ENCODE results near the gene DDX23. TPM values are rescaled to one million over a fixed set of nuclear protein-coding genes. Genes with fewer than 3 reads are reported as not detected.

The DDX23 gene
- total RNA-seq, 1 experiment from 2014 or later: 102 TPM

GRCh38 chr12:48823281-48823680 is 28.7 kb downstream of the DDX23 start:
- Histone ChIP-seq H3K36me3 (ENCODE audit: low read depth, low read length) (no peaks in the 10 kb centered on the region), H4K20me1 (ENCODE audit: low read length) (no peaks in the 10 kb centered on the region), H3K27ac (ENCODE audit: low read length) (no peak overlapping the region), H3K79me2 (ENCODE audit: low read length) (no peaks in the 10 kb centered on the region), H3K27me3 (ENCODE audit: low read length) (no peaks in the 10 kb centered on the region), H3K4me3 (ENCODE audit: low read length) (no peak overlapping the region), H3F3A (ENCODE audit: low read length, unreplicated experiment) (no peaks in the 10 kb centered on the region), H3K4me1 (ENCODE audit: insufficient read depth, low read length) (no peaks in the 10 kb centered on the region), H3K9me3 (ENCODE audit: low read length) (no peaks in the 10 kb centered on the region), H2AFZ (ENCODE audit: low read length) (no peak overlapping the region), H3K4me2 (ENCODE audit: low read length) (no peak overlapping the region), H3K9ac (ENCODE audit: low read length) (no peak overlapping the region), H3K9me2 (replicated peaks; ENCODE audit: low read length) (no peaks in the 10 kb centered on the region)
- TF ChIP-seq EZH2phosphoT487 (IDR thresholded peaks at IDR 0.05; ENCODE audit: borderline replicate concordance, low read length) (no peak), CTCF (conservative IDR thresholded peaks at IDR 0.05; ENCODE audit: low read depth, low read length) (no peak), EZH2 (IDR thresholded peaks at IDR 0.05; ENCODE audit: low read length, unreplicated experiment) (no peak)
- ChIA-PET POLR2A (ENCODE audit: unreplicated experiment) (no interaction called here), CTCF (no interaction called here)
- intact Hi-C loops (cut with micrococcal nuclease): no loop called here
- ATAC-seq (no peak), DNase-seq (no peak)
- BruUV-seq (replicated peaks): no TSS peak

GRCh38 chr12:48822711-48823110 is 29.3 kb downstream of the DDX23 start:
- no peak overlapping the region for H3K4me2 ChIP-seq (ENCODE audit: low read length)
- no peaks in the 10 kb centered on the region for H3F3A ChIP-seq (ENCODE audit: low read length, unreplicated experiment)
- no peak for ATAC-seq
- no peaks in the 10 kb centered on the region for H3K4me1 ChIP-seq (ENCODE audit: insufficient read depth, low read length)
- intact Hi-C loops (cut with micrococcal nuclease): no loop called here
- ChIA-PET CTCF (no interaction called here), POLR2A (ENCODE audit: unreplicated experiment) (no interaction called here)
- H3K27ac ChIP-seq (ENCODE audit: low read length): no peak overlapping the region
- H3K4me3 ChIP-seq (ENCODE audit: low read length): no peak overlapping the region
- no peak overlapping the region for H2AFZ ChIP-seq (ENCODE audit: low read length)
- no peak for DNase-seq
- H3K36me3 ChIP-seq (ENCODE audit: low read depth, low read length): no peaks in the 10 kb centered on the region
- no peak overlapping the region for H3K9ac ChIP-seq (ENCODE audit: low read length)
- H3K9me3 ChIP-seq (ENCODE audit: low read length): no peaks in the 10 kb centered on the region
- H3K9me2 ChIP-seq (replicated peaks; ENCODE audit: low read length): no peaks in the 10 kb centered on the region
- no peaks in the 10 kb centered on the region for H3K79me2 ChIP-seq (ENCODE audit: low read length)
- BruUV-seq (replicated peaks): no TSS peak
- H4K20me1 ChIP-seq (ENCODE audit: low read length): no peaks in the 10 kb centered on the region
- TF ChIP-seq CTCF (conservative IDR thresholded peaks at IDR 0.05; ENCODE audit: low read depth, low read length): no peak
- no peak for TF ChIP-seq EZH2phosphoT487 (IDR thresholded peaks at IDR 0.05; ENCODE audit: borderline replicate concordance, low read length)
- no peak for TF ChIP-seq EZH2 (IDR thresholded peaks at IDR 0.05; ENCODE audit: low read length, unreplicated experiment)
- H3K27me3 ChIP-seq (ENCODE audit: low read length): no peaks in the 10 kb centered on the region

- POLR2A ChIA-PET (ENCODE audit: unreplicated experiment): no interaction called here
- Histone ChIP-seq H3F3A (ENCODE audit: low read length, unreplicated experiment) (no peaks in the 10 kb centered on the region), H3K4me1 (ENCODE audit: insufficient read depth, low read length) (no peaks in the 10 kb centered on the region), H3K9ac (ENCODE audit: low read length) (no peak overlapping the region), H3K27ac (ENCODE audit: low read length) (no peak overlapping the region), H3K9me2 (replicated peaks; ENCODE audit: low read length) (no peaks in the 10 kb centered on the region), H3K9me3 (ENCODE audit: low read length) (no peaks in the 10 kb centered on the region), H3K36me3 (ENCODE audit: low read depth, low read length) (no peaks in the 10 kb centered on the region), H4K20me1 (ENCODE audit: low read length) (no peaks in the 10 kb centered on the region), H3K4me2 (ENCODE audit: low read length) (no peak overlapping the region), H2AFZ (ENCODE audit: low read length) (no peak overlapping the region), H3K27me3 (ENCODE audit: low read length) (no peaks in the 10 kb centered on the region), H3K79me2 (ENCODE audit: low read length) (no peaks in the 10 kb centered on the region), H3K4me3 (ENCODE audit: low read length) (no peak overlapping the region)
- CTCF ChIA-PET: no interaction called here
- ATAC-seq (no peak), DNase-seq (no peak)
- intact Hi-C loops (cut with micrococcal nuclease): no loop called here
- no peak for TF ChIP-seq CTCF (conservative IDR thresholded peaks at IDR 0.05; ENCODE audit: low read depth, low read length)
- no peak for TF ChIP-seq EZH2phosphoT487 (IDR thresholded peaks at IDR 0.05; ENCODE audit: borderline replicate concordance, low read length)
- TF ChIP-seq EZH2 (IDR thresholded peaks at IDR 0.05; ENCODE audit: low read length, unreplicated experiment): no peak
- no TSS peak for BruUV-seq (replicated peaks)
These were observed 29.8 kb downstream of the DDX23 start for GRCh38 chr12:48822139-48822538.
